T-helper 1 cell treated with Interleukin-12 subunit alpha and Interleukin-12 subunit beta and Interleukin-4 antibody, amounts not matched to agents 30 ng/mL and 1 ng/mL, for 36 hours (primary cell): ENCODE results near the gene ADAMTSL3. TPM values are rescaled to one million over a fixed set of nuclear protein-coding genes. Genes with fewer than 3 reads are reported as not detected.
"Not testable (repeated sequence)": the region's sequence is repeated elsewhere in the genome, so short reads cannot be mapped to it uniquely, and the experiment has no call there.

Experiments used
- intact Hi-C: fragments of 100-400 bp; cut with micrococcal nuclease; formaldehyde crosslinking; loops from one replicate; pipeline ENCODE4 v1.15.1; 2024
- total RNA-seq: library from RNA; stranded (reverse); gene quantifications from 2 replicates; pipeline ENCODE4 v1.2.3, GENCODE V29; 2022

The ADAMTSL3 gene
- total RNA-seq, 1 donor from 2014 or later: not detected

- intact Hi-C loops: no loop called here
These were observed 426.2 kb downstream of the ADAMTSL3 start for GRCh38 chr15:84079885-84080777.

GRCh38 chr15:84080778-84081084, 426.8 kb downstream of the ADAMTSL3 start:
- intact Hi-C loops: not testable (repeated sequence)

GRCh38 chr15:84081391-84082168, 427.7 kb downstream of the ADAMTSL3 start:
- intact Hi-C loops: no loop called here

GRCh38 chr15:84082739-84083138, 428.8 kb downstream of the ADAMTSL3 start:
- intact Hi-C loops: no loop called here

- intact Hi-C loops: not testable (repeated sequence)
These were observed 432.1 kb downstream of the ADAMTSL3 start for GRCh38 chr15:84086071-84086470.

Other genes starting within 250 kb of the ADAMTSL3 start
- not detected in 2 replicates for gene SH3GL3, start 206.8 kb upstream of the ADAMTSL3 start, total RNA-seq